HG03135 (cell line): ENCODE results near the gene U2AF2.

ENCODE experiments used
- ATAC-seq: cut with Tn5 transposase; IDR thresholded peaks from one replicate; pipeline ENCODE4 v1.9.1; 2021; ENCODE audit warnings: mild to moderate bottlenecking, moderate library complexity; ENCODE audit not compliant: unreplicated experiment

Gene U2AF2

GRCh38 chr19:55687281-55688201 is 32.7 kb downstream of the U2AF2 start:
- no peak for ATAC-seq

DNA sequence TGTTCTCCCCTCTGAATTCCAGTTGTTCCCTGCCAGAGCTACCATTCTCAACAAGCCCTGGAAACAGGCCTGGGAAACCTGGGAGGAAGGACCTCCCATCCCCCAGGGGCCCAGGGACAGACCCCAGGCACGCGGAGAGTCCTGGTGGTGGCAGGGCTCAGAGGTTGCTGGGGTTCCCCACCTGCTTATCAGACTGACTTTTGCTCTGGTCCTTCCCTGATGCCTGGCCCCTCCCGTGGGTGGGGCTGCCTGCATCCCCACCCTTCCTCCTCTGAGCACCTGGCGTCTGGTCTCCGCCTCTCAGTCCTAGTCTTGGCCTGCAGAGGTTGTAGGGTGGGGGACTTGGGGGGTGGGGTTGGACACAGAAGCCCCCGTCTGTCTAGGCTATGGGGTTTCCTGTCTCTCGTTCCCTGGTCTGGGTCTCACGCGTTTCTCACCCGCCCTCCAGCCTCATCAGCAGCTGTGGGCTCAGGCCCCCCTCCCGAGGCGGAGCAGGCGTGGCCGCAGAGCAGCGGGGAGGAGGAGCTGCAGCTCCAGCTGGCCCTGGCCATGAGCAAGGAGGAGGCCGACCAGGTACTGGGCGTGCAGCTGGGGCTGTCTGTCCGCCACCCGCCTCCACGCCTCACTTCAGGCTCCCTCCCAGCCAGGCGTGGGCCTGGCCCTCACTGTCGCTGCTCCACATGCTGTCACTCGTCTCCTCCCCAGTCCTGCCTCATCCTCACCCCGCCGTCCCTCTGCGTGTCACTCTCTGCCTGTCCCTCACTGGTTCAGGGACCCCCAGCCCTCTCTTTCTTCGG is 33.8 kb downstream of the U2AF2 start:
- no peak for ATAC-seq

GRCh38 chr19:55689411-55690108 is 34.7 kb downstream of the U2AF2 start:
- no peak for ATAC-seq

GRCh38 chr19:55690109-55690768 is 35.4 kb downstream of the U2AF2 start:
- no peak for ATAC-seq

- ATAC-seq: no peak
Measured at GRCh38 chr19:55690769-55691545, 36.1 kb downstream of the U2AF2 start.

DNA sequence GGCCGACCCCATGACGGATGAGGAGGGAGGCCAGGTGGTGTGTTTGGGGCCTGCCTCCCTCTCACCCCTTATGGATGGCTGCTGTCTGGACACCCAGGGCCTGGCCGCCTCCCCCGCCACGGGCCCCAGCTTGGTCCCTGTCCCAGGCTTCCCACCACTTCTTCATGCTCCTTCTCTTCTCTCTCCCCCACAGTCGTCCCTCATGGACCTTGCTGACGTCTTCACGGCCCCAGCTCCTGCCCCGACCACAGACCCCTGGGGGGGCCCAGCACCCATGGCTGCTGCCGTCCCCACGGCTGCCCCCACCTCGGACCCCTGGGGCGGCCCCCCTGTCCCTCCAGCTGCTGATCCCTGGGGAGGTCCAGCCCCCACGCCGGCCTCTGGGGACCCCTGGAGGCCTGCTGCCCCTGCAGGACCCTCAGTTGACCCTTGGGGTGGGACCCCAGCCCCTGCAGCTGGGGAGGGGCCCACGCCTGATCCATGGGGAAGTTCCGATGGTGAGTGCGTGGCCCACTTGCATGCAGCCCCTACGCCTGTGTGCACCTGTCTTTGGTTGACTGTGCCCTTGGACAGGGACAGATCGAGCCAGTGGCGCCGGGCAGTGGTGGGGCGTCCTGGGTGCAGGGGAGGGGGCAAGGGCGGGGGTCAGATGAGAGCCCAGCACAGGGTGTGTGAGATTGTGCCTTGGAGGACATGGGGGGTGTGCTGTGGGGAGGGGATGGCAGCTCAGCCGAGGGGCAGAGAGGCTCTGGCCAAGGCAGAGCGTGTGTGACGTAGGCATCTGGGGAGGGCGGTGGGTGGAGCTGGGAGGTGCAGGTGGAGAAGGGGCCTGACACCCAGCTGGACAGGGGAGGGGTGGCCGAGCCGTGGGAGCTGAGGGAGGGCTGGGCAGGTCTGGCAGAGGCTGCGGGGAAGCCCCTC is 37.0 kb downstream of the U2AF2 start:
- no peak for ATAC-seq

- no peak for ATAC-seq
Measured at GRCh38 chr19:55692681-55693081, 37.8 kb downstream of the U2AF2 start.

DNA sequence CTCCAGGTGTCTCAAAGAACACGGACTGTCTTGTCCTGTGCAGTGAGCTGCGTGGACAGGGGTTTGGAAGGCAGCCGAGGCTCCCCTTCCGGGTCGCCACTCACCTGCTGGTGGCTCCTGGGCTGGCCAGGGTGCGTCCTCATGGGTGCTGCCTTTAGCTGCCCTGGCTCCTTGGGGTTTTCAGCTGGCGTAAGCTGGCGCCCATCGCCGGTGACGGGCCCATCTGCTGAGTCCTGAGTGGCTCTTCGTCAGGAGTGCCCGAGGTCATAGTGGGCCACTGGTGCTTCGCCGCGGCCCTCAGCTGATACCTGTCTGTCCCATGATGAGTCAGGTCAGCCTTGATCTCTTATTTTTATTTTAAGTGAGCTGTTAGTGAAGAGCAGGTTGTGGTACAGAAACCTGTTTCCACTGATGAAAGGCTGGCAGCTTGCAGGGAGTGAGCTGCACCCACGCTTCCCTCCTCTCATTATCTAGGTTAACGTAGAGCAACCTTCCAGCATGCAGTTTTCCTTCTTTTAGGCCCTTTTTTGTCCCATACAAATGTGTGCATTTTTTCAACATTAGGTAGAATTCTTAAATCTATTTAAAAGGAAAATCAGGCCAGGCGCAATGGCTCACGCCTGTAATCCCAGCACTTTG is 38.6 kb downstream of the U2AF2 start:
- ATAC-seq: no peak

DNA sequence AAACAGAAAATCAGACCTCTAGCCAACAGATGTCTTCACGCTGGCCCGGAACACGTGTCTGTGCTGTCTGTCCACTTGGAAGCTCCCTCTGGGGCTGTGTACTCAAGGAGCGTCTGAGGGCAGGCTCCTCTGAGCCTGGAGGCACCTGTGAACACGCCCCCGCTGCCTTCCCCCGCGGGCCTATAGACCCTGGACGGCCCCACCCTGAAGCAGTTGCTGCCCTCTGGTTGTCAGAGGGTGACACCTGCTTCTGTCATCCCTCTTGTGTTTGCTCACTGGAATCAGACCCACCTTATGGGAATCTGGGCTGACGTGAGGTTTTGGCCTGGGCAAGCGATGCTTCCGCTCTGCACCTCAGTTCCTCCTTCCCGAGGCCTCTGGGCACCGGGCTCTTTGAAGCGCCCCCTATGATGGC is 39.4 kb downstream of the U2AF2 start:
- no peak for ATAC-seq

- no peak for ATAC-seq
Measured at GRCh38 chr19:55694656-55695491, 40.0 kb downstream of the U2AF2 start.

DNA sequence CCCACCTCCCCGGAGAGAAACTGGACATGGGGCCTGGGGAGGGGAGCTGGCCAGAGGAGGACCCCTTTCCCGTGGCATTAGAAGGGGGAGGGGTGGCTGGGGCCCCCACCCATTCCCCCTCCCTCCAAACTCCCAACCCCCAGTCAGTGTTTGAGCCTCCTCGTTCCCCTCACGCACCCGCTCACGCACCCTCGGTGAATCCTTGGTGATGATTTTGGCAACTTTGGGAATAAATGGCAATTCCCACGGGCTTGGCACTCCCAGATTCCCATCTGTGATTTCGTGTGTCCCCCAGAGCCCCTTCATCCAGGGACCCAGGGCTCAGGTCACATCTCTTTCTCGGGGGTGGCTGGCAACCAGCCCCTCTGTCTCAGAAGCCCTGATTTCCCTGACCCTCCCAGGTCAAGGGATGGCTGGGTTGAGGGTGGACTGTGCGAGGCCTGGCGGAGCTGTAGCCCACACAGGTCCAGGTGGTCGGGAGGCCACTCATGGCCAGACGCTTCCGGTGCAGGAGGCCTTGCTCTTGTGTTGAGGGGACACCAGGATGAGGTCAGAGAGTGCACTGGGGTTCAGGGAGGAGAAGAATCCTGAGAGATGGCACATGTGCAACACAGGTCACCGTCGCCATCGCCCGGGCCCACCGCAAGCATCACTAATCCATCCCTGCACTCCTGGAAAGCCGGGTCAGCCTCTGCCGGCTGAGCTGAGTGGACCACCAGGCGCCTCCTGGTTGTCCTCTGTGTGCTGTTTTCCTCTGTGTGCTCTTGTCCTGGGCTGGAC is 40.9 kb downstream of the U2AF2 start:
- ATAC-seq: no peak

- no peak for ATAC-seq
Measured at GRCh38 chr19:55696301-55697068, 41.6 kb downstream of the U2AF2 start.

DNA sequence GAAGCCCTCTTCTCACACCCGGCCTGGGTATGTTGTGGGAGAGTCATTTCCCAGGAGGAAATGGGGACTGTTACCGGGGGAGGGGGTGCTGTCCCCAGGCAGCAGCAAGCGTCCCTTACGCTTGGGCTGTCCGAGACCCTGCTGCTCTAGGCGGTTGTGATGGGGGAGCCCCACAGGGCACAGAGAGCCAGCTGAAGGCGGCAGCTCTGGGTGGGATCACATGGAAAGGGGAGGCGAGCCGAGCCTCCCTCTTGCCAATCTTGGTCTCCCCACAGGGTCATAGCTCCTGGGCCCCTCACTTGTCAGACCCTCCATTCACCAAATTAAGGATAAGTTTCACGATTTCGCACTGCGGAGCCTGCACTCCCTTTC is 42.2 kb downstream of the U2AF2 start:
- no peak for ATAC-seq

DNA sequence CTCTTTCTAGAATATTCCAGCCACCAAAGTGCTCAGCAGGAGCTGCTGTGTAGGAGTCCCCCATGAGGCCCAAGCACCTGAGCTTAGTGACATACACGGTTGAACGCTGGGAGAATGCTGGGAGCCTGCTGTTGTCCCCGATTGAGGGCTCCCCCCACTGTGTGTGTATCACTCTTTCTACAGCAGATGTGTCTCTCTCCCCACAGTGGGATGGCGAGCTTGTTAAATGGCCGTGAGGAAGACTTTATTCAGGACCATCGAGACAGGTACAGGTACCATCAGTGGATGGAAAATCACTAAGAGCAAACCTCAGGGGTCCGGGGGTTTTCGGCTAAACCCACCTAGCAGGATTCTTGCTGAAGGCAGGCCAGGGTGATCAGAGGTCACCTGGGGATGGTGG is 42.9 kb downstream of the U2AF2 start:
- ATAC-seq: no peak

GRCh38 chr19:55698256-55698655 is 43.4 kb downstream of the U2AF2 start:
- ATAC-seq: no peak

- ATAC-seq: no peak
Measured at GRCh38 chr19:55699221-55699620, 44.4 kb downstream of the U2AF2 start.
